HFF-Myc (cell line): Measurements from ENCODE around the gene GNA12.

Experiments
- DNase-seq: peaks from one replicate; pipeline ENCODE4 v3.0.0-alpha.2; 2011; ENCODE audit warnings: low read depth; ENCODE audit errors: extremely low read depth
- H3K4me3 ChIP-seq: replicated peaks from 2 replicates; pipeline ENCODE4 v1.5.1; 2011; ENCODE audit warnings: low read depth, mild to moderate bottlenecking, control low read depth, low read length
- TF ChIP-seq, protein P1 (sequence below): IDR thresholded peaks from 2 replicates; pipeline ENCODE4 v1.5.1; 2012; ENCODE audit warnings: mild to moderate bottlenecking, low read depth, low read length, control low read depth; ENCODE audit errors: missing control alignments

GNA12 gene

DNA sequence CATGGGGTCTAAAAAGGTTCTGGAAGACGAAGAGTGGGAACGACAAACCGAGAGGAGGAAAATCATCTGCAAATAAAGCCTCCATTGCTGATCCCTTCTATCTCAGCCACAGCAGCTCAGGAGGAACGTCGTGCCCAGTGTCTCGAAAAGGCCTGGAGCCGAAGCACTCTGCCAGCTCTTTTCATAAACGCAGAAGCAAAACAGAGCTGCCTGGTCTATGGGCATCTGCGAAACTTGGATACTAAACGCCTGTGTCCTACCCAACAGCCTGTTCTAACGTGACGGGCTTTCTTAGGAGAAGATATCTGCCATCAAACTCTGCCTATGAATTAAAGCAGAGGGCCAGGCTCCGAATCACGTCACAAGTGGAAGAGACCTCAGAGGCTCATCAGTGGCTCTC lies 68.7 kb downstream of the GNA12 start:
- TF ChIP-seq, protein P1, sequence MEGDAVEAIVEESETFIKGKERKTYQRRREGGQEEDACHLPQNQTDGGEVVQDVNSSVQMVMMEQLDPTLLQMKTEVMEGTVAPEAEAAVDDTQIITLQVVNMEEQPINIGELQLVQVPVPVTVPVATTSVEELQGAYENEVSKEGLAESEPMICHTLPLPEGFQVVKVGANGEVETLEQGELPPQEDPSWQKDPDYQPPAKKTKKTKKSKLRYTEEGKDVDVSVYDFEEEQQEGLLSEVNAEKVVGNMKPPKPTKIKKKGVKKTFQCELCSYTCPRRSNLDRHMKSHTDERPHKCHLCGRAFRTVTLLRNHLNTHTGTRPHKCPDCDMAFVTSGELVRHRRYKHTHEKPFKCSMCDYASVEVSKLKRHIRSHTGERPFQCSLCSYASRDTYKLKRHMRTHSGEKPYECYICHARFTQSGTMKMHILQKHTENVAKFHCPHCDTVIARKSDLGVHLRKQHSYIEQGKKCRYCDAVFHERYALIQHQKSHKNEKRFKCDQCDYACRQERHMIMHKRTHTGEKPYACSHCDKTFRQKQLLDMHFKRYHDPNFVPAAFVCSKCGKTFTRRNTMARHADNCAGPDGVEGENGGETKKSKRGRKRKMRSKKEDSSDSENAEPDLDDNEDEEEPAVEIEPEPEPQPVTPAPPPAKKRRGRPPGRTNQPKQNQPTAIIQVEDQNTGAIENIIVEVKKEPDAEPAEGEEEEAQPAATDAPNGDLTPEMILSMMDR = no peak
- H3K4me3 ChIP-seq = no peak overlapping the region
- DNase-seq = no peak

DNA sequence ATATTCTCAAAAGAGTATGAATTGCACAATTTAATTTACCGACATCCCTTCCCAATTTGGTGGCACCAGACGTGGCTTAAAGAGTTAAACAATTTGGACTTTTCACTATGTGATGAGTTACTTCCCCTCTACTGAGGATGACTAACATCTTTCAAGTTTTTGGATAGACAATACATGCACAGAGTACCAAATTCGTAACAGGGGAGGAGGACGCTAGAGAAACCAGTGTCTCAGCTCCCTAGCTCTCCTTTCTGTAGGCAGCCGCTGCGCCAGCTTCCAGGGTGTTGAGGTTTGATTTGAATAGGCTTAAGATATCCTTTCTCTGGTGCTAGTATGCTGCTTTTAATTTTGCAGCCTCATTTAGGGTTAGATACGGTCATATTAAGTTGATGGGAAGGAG lies 69.2 kb downstream of the GNA12 start:
- H3K4me3 ChIP-seq = no peak overlapping the region
- no peak for DNase-seq
- TF ChIP-seq, protein P1 = no peak

- TF ChIP-seq, protein P1 = no peak
- no peak for DNase-seq
Measured at GRCh38 chr7:2774280-2774679, 69.8 kb downstream of the GNA12 start.

DNA sequence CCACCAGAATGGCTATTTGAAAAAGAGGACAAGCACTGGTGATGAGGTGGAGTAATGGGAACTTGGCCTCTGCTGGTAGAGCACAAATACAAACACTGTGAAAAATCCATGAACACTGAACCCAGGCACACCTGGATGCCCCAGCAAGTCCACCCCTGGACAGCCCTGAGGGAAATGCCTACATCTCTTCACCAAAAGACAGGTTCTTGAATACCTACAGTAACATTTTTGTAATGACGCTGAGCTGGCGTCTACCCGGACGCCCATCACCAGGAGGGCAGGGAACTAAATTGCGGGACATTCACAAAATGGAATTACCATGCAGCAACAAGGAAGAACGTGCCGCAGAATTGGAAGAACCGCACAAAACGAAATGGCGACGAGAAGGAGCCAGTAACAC lies 70.5 kb downstream of the GNA12 start:
- TF ChIP-seq, protein P1 = no peak
- H3K4me3 ChIP-seq = no peak overlapping the region
- DNase-seq = no peak

More at GRCh38 chr7:2774280-2774679, 69.8 kb downstream of the GNA12 start:
- no peak overlapping the region for H3K4me3 ChIP-seq

- TF ChIP-seq, protein P1 = no peak
- no peak overlapping the region for H3K4me3 ChIP-seq
- DNase-seq = no peak
Measured at GRCh38 chr7:2771274-2771731, 72.8 kb downstream of the GNA12 start.

GRCh38 chr7:2764621-2765020 lies 79.5 kb downstream of the GNA12 start:
- no peak overlapping the region for H3K4me3 ChIP-seq
- no peak for DNase-seq
- TF ChIP-seq, protein P1 = no peak

DNA sequence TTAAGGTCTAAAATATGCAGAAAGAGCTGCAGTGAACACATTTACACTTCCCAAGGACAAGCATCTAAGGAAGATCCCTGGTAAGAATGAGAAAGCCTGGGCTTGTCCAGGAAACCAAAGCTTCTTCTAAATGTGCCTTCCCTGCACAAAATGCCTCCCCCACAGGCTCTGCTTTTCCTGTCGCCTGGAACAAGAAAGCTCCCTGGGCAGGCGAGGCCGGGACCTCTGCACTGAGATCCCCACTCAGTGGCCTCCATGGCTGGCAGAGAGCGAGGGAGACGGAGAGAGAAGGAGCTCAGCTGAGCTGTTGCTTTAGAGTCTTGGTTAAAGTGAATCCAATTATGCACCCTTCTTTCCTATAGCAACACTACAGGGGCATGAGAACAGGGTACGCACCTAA lies 80.5 kb downstream of the GNA12 start:
- H3K4me3 ChIP-seq = no peak overlapping the region
- TF ChIP-seq, protein P1 = no peak
- no peak for DNase-seq
